ENCODE data around the gene CPLX1.

CPLX1 gene

GRCh38 chr4:825971-826330 lies at the start of gene CPLX1:
Gene CPLX1, minus strand, starts transcription at chr4:826129. Its CDS starts 1,607 bp downstream, at chr4:824522.
- Histone ChIP-seq H3K36me3 (replicated peaks) (no peaks in the 10 kb centered on the region), H3K4me3 (ENCODE audit: low read depth, low read length) (no peak within 1 kb of the TSS), H3K27ac (no peak within 1 kb of the TSS), H3K27me3 (replicated peaks) (peaks cover 54% of the 10 kb centered on the region)
- in situ Hi-C loops (cut with HindIII; ENCODE audit: low pct_ligation_motif_present, low sequenced_read_pairs), result no loop called here
- TF ChIP-seq CTCF (IDR thresholded peaks at IDR 0.05; ENCODE audit: low read depth, low read length, missing control alignments), result no peak
- no peak for DNase-seq

GRCh38 chr4:874971-875817 lies 49.3 kb upstream of the CPLX1 start:
- peaks cover 62% of the 10 kb centered on the region for H3K36me3 ChIP-seq (replicated peaks)
- in situ Hi-C loops (cut with HindIII; ENCODE audit: low pct_ligation_motif_present, low sequenced_read_pairs), result no loop called here
- TF ChIP-seq CTCF (IDR thresholded peaks at IDR 0.05; ENCODE audit: low read depth, low read length, missing control alignments), result no peak

GRCh38 chr4:874056-874455 lies 48.1 kb upstream of the CPLX1 start:
- Histone ChIP-seq H3K27ac (no peak overlapping the region), H3K4me3 (ENCODE audit: low read depth, low read length) (no peak overlapping the region), H3K27me3 (replicated peaks) (no peaks in the 10 kb centered on the region), H3K36me3 (replicated peaks) (peaks cover 63% of the 10 kb centered on the region)
- no peak for TF ChIP-seq CTCF (IDR thresholded peaks at IDR 0.05; ENCODE audit: low read depth, low read length, missing control alignments)
- in situ Hi-C loops (cut with HindIII; ENCODE audit: low pct_ligation_motif_present, low sequenced_read_pairs), result no loop called here
- DNase-seq, result no peak

More at GRCh38 chr4:874971-875817, 49.3 kb upstream of the CPLX1 start:
- Histone ChIP-seq H3K4me3 (ENCODE audit: low read depth, low read length) (no peak overlapping the region), H3K27ac (no peak overlapping the region), H3K27me3 (replicated peaks) (no peaks in the 10 kb centered on the region)
- no peak for DNase-seq

GRCh38 chr4:872241-872981 lies 46.5 kb upstream of the CPLX1 start:
- in situ Hi-C loops (cut with HindIII; ENCODE audit: low pct_ligation_motif_present, low sequenced_read_pairs), result no loop called here
- Histone ChIP-seq H3K4me3 (ENCODE audit: low read depth, low read length) (no peak overlapping the region), H3K36me3 (replicated peaks) (peaks cover 60% of the 10 kb centered on the region), H3K27ac (no peak overlapping the region), H3K27me3 (replicated peaks) (no peaks in the 10 kb centered on the region)
- no peak for DNase-seq
- no peak for TF ChIP-seq CTCF (IDR thresholded peaks at IDR 0.05; ENCODE audit: low read depth, low read length, missing control alignments)

- Histone ChIP-seq H3K27ac (no peak overlapping the region), H3K27me3 (replicated peaks) (no peaks in the 10 kb centered on the region), H3K36me3 (replicated peaks) (peaks cover 58% of the 10 kb centered on the region), H3K4me3 (ENCODE audit: low read depth, low read length) (no peak overlapping the region)
- in situ Hi-C loops (cut with HindIII; ENCODE audit: low pct_ligation_motif_present, low sequenced_read_pairs), result no loop called here
- no peak for TF ChIP-seq CTCF (IDR thresholded peaks at IDR 0.05; ENCODE audit: low read depth, low read length, missing control alignments)
- no peak for DNase-seq
These were observed 45.6 kb upstream of the CPLX1 start for GRCh38 chr4:871484-871883.

Data from brain microvascular endothelial cell (primary cell).